ENCODE data around the gene DDX31.
A peak's percentile ranks its signal among the peaks of the same experiment; 100 is the strongest.
"Not testable (repeated sequence)": the region's sequence is repeated elsewhere in the genome, so short reads cannot be mapped to it uniquely, and the experiment has no call there.

DDX31 gene

DNA sequence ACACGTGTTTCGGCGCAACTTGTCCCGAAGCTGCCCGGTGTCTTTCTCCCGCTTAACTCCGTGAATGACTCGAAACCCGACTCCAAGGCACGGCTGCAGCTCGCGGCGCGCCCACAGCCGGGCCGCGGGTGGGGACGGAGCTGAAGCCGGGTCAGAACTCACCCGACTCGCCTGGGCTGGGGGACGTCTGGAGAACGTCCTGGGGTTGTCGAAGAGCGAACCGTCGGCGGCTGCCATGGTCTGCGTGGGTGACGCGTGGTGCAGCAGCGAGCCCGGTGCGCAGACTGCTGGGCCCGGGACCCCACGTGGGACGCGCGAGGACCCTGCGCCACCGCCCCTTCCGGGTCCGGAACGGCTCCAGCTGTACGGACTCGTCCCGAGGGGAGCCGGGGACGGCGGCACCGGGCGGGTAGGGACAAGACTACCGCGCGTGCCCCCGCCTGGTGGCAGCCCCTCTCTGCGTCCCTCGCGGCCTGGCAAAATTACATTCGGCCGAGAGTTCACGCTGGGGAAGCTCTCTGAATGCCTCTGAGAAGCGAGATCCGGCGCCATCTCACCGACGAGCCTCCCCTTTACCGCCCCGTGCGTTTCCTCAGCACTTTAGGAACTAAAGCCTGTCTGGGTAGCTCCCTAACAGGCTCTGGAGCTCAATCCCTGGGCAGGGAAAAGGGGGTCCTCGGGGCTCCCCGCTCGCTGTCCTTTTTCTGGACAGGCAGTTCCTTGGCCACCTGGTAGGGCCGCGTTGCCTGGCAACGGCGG lies at the start of gene DDX31:
Gene DDX31 (minus strand): TSS at position 286 of the 759 bp plus-strand sequence. CDS start 49 bp downstream, at position 237.
- H3K4me3 ChIP-seq (ENCODE audit: low read length), result peak within 1 kb of the TSS; percentile 86
- no peaks in the 10 kb centered on the region for H3K9me3 ChIP-seq (ENCODE audit: control insufficient read depth, low read length)
- H3K36me3 ChIP-seq (ENCODE audit: control insufficient read depth, insufficient read depth, low read length, severe bottlenecking), result peaks cover 4% of the 10 kb centered on the region
- peak; percentile 93 for DNase-seq (ENCODE audit: low read depth)
- peak within 1 kb of the TSS; percentile 94 for H3K9ac ChIP-seq (ENCODE audit: low read length)
- H3K4me1 ChIP-seq (ENCODE audit: control insufficient read depth, insufficient read depth, low read length), result peaks cover 30% of the 10 kb centered on the region
- H3K27me3 ChIP-seq (replicated peaks; ENCODE audit: control insufficient read depth, insufficient read depth, low read length), result no peaks in the 10 kb centered on the region

DNA sequence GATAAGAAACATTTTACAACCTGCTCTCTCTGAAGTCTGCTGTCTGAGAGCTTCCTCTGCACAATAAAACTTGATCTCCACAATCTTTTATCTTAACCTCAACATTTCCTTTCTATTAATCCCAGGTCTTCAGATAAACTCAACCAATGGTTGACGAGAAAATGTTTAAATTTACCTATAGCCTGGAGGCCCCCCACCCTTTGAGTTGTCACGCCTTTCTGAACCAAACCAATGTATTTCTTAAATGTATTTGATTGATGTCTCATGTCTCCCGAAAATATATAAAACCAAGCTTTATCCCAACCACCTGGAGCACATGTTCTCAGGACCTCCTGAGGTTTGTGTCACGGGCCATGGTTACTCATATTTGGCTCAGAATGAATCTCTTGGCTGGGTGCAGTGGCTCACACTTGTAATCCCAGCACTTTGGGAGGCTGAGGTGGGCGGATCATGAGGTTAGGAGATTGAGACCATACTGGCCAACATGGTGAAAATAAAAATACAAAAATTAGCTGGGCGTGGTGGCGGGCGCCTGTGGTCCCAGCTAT lies 48.7 kb upstream of the DDX31 start:
- DNase-seq (ENCODE audit: low read depth); H3K4me1 ChIP-seq (ENCODE audit: control insufficient read depth, insufficient read depth, low read length); H3K36me3 ChIP-seq (ENCODE audit: control insufficient read depth, insufficient read depth, low read length, severe bottlenecking); H3K9ac ChIP-seq (ENCODE audit: low read length); H3K9me3 ChIP-seq (ENCODE audit: control insufficient read depth, low read length); H3K4me3 ChIP-seq (ENCODE audit: low read length): not testable (repeated sequence)
- H3K27me3 ChIP-seq (replicated peaks; ENCODE audit: control insufficient read depth, insufficient read depth, low read length), result peaks cover 50% of the 10 kb centered on the region

DNA sequence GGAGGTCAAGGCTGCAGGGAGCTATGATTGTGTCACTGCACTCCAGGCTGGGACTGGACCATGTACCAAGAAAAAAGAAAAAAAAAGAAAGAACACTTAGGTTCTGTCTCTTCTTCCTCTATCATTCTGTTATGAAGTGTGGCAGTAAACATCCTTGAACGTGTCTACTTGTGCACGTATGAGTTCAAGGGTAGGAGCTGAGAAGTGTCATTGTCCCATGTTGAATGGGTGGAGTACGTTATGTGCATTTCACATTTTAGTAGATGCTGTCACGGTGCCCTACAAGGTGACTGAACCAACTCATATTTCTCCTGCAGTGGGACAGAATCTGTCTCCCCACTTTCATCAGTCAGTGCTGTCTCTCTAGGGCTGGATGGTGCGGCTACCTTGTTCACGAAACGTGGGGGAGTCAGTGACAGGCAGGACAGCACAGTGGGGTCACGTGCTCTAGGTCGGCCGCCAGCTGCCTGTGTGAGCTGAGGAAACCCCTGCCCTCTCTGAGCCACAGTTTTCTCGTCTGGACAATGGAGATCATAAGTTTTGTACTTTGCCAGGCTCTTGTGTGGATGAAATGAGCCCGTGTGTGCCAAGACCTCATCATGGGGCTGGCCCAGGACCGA lies 47.7 kb upstream of the DDX31 start:
- no peak for DNase-seq (ENCODE audit: low read depth)
- H3K4me3 ChIP-seq (ENCODE audit: low read length), result no peak overlapping the region
- no peaks in the 10 kb centered on the region for H3K9me3 ChIP-seq (ENCODE audit: control insufficient read depth, low read length)
- no peak overlapping the region for H3K9ac ChIP-seq (ENCODE audit: low read length)
- no peaks in the 10 kb centered on the region for H3K4me1 ChIP-seq (ENCODE audit: control insufficient read depth, insufficient read depth, low read length)
- no peaks in the 10 kb centered on the region for H3K36me3 ChIP-seq (ENCODE audit: control insufficient read depth, insufficient read depth, low read length, severe bottlenecking)
- H3K27me3 ChIP-seq (replicated peaks; ENCODE audit: control insufficient read depth, insufficient read depth, low read length), result peaks cover 40% of the 10 kb centered on the region

DNA sequence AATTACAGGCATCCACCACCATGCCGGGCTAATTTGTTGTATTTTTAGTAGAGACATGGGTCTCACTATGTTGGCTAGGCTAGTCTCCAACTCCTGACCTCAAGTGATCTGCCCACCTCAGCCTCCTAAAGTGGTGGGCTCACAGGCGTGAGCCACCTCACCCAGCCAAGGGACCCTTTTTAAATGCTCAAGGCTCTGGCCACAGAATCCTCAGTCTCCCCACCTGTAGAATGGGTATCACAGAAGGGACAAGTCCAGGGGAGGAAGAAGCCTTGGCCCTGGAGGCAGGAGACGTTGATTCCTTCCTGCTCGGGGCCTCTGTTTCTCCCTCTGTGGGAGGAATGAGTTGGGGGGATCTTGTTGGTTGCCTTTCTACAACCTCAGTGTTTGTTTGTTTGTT lies 46.2 kb upstream of the DDX31 start:
- no peaks in the 10 kb centered on the region for H3K4me1 ChIP-seq (ENCODE audit: control insufficient read depth, insufficient read depth, low read length)
- no peaks in the 10 kb centered on the region for H3K36me3 ChIP-seq (ENCODE audit: control insufficient read depth, insufficient read depth, low read length, severe bottlenecking)
- no peak overlapping the region for H3K4me3 ChIP-seq (ENCODE audit: low read length)
- no peaks in the 10 kb centered on the region for H3K9me3 ChIP-seq (ENCODE audit: control insufficient read depth, low read length)
- H3K27me3 ChIP-seq (replicated peaks; ENCODE audit: control insufficient read depth, insufficient read depth, low read length), result peaks cover 36% of the 10 kb centered on the region
- H3K9ac ChIP-seq (ENCODE audit: low read length), result no peak overlapping the region
- no peak for DNase-seq (ENCODE audit: low read depth)

DNA sequence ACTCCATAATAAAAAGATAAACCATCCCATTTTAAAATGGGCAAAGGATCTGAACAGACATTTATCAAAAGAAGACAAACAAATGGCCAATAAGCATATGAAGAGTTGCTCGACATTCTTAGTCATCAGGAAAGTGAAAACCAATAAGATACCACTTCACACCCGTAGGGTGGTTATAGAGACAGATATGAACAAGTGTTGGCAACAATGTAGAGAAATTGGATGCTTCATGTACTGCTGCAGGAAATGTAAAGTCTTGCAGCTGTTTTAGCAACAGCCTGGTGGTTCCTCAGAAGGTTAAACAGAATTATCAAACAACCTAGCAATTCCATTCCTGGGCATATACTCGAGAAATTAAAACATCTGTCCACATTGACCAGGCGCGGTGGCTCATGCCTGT lies 43.0 kb upstream of the DDX31 start:
- Histone ChIP-seq H3K9me3 (ENCODE audit: control insufficient read depth, low read length) (no peaks in the 10 kb centered on the region), H3K4me3 (ENCODE audit: low read length) (no peak overlapping the region), H3K4me1 (ENCODE audit: control insufficient read depth, insufficient read depth, low read length) (no peaks in the 10 kb centered on the region), H3K9ac (ENCODE audit: low read length) (no peak overlapping the region), H3K27me3 (replicated peaks; ENCODE audit: control insufficient read depth, insufficient read depth, low read length) (peaks cover 37% of the 10 kb centered on the region), H3K36me3 (ENCODE audit: control insufficient read depth, insufficient read depth, low read length, severe bottlenecking) (no peaks in the 10 kb centered on the region)
- DNase-seq (ENCODE audit: low read depth), result no peak

DNA sequence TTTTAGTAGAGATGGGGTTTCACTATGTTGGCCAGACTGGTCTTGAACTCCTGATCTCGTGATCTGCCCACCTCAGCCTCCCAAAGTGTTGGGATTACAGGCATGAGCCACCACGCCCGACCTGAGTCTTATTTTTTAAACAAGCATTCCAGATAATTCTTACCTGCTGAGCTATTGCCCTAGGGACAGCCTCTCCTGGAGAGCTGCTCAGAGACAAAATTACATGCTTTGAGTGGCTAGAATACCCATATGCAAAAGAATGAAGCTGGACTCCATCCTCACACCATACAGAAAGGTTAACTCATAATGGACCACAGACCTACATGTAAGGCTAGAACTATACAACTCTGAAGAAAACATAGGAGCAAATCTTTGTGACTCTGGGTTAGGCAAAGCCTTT lies 42.1 kb upstream of the DDX31 start:
- no peak for DNase-seq (ENCODE audit: low read depth)
- Histone ChIP-seq H3K4me1 (ENCODE audit: control insufficient read depth, insufficient read depth, low read length) (no peaks in the 10 kb centered on the region), H3K4me3 (ENCODE audit: low read length) (no peak overlapping the region), H3K9ac (ENCODE audit: low read length) (no peak overlapping the region), H3K36me3 (ENCODE audit: control insufficient read depth, insufficient read depth, low read length, severe bottlenecking) (no peaks in the 10 kb centered on the region), H3K27me3 (replicated peaks; ENCODE audit: control insufficient read depth, insufficient read depth, low read length) (peaks cover 27% of the 10 kb centered on the region), H3K9me3 (ENCODE audit: control insufficient read depth, low read length) (no peaks in the 10 kb centered on the region)

DNA sequence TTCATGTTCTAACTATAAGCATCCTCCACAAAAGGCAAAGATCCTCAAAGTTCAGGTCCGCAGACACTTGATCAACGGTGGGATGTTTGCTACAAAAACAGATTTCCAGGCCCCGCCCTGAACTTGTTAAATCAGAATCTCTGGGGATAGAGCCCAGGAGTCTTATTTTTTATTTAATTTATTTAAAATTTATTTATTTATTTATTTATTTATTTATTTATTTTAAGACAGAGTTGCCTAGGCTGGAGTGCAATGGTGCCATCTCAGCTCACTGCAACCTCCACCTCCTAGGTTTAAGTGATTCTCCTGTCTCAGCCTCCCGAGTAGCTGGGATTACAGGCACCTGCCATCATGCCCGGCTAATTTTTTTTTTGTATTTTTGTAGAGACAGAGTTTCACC lies 41.4 kb upstream of the DDX31 start:
- H3K27me3 ChIP-seq (replicated peaks; ENCODE audit: control insufficient read depth, insufficient read depth, low read length), result peaks cover 29% of the 10 kb centered on the region
- not testable (repeated sequence) for H3K4me1 ChIP-seq (ENCODE audit: control insufficient read depth, insufficient read depth, low read length); H3K9ac ChIP-seq (ENCODE audit: low read length); DNase-seq (ENCODE audit: low read depth); H3K36me3 ChIP-seq (ENCODE audit: control insufficient read depth, insufficient read depth, low read length, severe bottlenecking); H3K4me3 ChIP-seq (ENCODE audit: low read length); H3K9me3 ChIP-seq (ENCODE audit: control insufficient read depth, low read length)

DNA sequence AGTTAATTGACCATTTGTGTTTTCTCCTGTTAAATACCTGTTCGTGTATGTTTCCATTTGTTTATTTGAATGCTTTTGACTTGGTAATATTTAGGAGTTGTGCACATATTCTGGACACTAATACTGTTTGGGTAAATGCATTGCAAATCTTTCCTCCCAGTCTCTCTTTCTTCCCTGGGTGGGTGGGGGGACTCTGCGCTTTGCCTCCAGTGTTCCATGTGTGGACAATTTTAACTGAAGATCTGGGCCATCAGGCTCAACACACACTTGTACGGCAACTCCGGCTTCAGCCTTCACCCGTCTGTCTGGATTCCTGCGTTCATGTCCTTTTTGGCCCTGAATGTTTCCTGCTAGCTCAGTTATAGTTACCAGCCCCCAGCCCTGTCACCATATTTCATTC lies 40.5 kb upstream of the DDX31 start:
- Histone ChIP-seq H3K27me3 (replicated peaks; ENCODE audit: control insufficient read depth, insufficient read depth, low read length) (peaks cover 35% of the 10 kb centered on the region), H3K4me1 (ENCODE audit: control insufficient read depth, insufficient read depth, low read length) (no peaks in the 10 kb centered on the region), H3K9me3 (ENCODE audit: control insufficient read depth, low read length) (no peaks in the 10 kb centered on the region), H3K9ac (ENCODE audit: low read length) (no peak overlapping the region), H3K36me3 (ENCODE audit: control insufficient read depth, insufficient read depth, low read length, severe bottlenecking) (no peaks in the 10 kb centered on the region), H3K4me3 (ENCODE audit: low read length) (no peak overlapping the region)
- DNase-seq (ENCODE audit: low read depth), result no peak

DNA sequence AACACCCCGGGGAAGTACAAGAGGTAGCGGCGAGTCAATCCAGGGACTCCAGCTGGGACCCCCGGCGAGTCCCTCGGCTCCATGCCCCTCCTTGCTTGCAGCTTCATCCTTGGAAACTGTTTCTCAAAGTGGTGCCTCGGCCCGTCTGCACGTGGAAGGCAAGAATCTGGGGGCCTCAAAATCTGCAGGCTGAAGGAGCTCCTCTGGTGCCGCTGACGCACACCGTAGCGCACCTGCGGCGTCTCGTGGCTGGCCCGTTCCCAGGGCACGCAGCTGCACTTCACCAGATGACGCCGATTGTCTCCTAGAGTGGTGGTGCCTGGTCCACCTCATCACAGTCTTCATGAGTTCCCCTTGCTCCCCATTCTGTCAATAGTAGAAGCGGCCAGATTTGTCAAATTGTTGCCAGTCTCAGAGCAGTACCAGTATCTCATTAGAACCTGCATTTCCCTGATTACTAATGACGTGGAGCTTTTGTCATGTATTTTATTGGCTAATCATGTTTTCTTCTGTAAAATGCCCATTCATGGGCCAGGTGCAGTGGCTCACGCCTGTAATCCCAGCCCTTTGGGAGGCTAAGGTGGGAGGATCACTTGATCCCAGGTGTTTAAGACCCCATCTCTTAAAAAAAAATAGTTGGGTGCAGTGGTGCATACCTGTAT lies 39.1 kb upstream of the DDX31 start:
- Histone ChIP-seq H3K4me1 (ENCODE audit: control insufficient read depth, insufficient read depth, low read length) (no peaks in the 10 kb centered on the region), H3K4me3 (ENCODE audit: low read length) (no peak overlapping the region), H3K9ac (ENCODE audit: low read length) (no peak overlapping the region), H3K36me3 (ENCODE audit: control insufficient read depth, insufficient read depth, low read length, severe bottlenecking) (no peaks in the 10 kb centered on the region), H3K27me3 (replicated peaks; ENCODE audit: control insufficient read depth, insufficient read depth, low read length) (peaks cover 36% of the 10 kb centered on the region), H3K9me3 (ENCODE audit: control insufficient read depth, low read length) (no peaks in the 10 kb centered on the region)
- DNase-seq (ENCODE audit: low read depth), result no peak

DNA sequence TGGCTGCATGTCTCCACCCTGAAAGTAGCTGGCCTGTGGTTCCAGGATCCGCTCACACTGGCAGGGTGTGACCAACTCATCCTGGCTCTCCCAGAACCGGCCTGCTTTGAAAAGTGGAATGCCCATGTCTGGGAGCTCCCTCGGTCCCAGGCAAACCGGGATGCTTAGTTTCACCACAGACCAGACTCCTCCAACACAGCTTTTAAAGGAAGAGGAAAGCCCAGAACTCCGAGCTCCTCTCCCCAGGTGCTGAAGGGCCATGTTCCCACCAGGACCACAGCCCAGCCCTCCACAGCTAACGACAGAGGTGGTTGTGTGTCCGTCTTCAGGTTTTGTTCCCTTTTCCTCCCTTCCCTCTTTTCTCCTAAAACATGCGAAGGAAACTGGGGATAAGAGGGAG lies 38.5 kb upstream of the DDX31 start:
- H3K4me1 ChIP-seq (ENCODE audit: control insufficient read depth, insufficient read depth, low read length), result no peaks in the 10 kb centered on the region
- no peak overlapping the region for H3K4me3 ChIP-seq (ENCODE audit: low read length)
- DNase-seq (ENCODE audit: low read depth), result no peak
- H3K9ac ChIP-seq (ENCODE audit: low read length), result no peak overlapping the region
- no peaks in the 10 kb centered on the region for H3K9me3 ChIP-seq (ENCODE audit: control insufficient read depth, low read length)
- peaks cover 37% of the 10 kb centered on the region for H3K27me3 ChIP-seq (replicated peaks; ENCODE audit: control insufficient read depth, insufficient read depth, low read length)
- no peaks in the 10 kb centered on the region for H3K36me3 ChIP-seq (ENCODE audit: control insufficient read depth, insufficient read depth, low read length, severe bottlenecking)

DNA sequence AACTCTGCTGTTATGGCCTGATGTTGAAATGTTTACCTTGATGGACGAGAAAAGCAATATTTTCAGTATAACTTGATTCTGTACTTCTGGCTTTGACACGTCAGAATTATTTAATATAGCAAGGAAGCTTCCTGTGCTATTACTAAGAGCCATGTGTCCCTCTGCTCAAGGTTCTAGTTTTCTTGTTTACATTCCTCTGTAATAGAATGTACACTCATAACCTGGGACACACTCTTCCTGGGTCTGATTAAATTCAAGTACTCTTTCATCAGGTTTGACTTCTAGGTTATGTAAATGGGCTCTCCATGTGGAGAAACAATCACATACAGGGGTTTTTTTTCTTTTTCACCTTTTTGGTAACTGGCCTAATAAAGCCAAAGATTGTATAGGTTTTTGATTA lies 33.6 kb upstream of the DDX31 start:
- H3K4me1 ChIP-seq (ENCODE audit: control insufficient read depth, insufficient read depth, low read length), result no peaks in the 10 kb centered on the region
- H3K36me3 ChIP-seq (ENCODE audit: control insufficient read depth, insufficient read depth, low read length, severe bottlenecking), result no peaks in the 10 kb centered on the region
- H3K9ac ChIP-seq (ENCODE audit: low read length), result no peak overlapping the region
- DNase-seq (ENCODE audit: low read depth), result peak; percentile 10
- peaks cover 21% of the 10 kb centered on the region for H3K27me3 ChIP-seq (replicated peaks; ENCODE audit: control insufficient read depth, insufficient read depth, low read length)
- peaks cover under 1% of the 10 kb centered on the region for H3K9me3 ChIP-seq (ENCODE audit: control insufficient read depth, low read length)
- no peak overlapping the region for H3K4me3 ChIP-seq (ENCODE audit: low read length)
